Measurements from ENCODE around the gene ARNT2.

The ARNT2 gene

GRCh38 chr15:80568876-80569605 is 164.9 kb downstream of the ARNT2 start:
- no peaks in the 10 kb centered on the region for H3K36me3 ChIP-seq (ENCODE audit: control insufficient read depth, insufficient read depth, low read length)
- no peaks in the 10 kb centered on the region for H3K9me3 ChIP-seq (ENCODE audit: control insufficient read depth, low read length)
- no peak overlapping the region for H3K4me3 ChIP-seq (ENCODE audit: low read length)
- no peaks in the 10 kb centered on the region for H3K4me1 ChIP-seq (ENCODE audit: control insufficient read depth, insufficient read depth, low read length)
- no peak overlapping the region for H3K9ac ChIP-seq (ENCODE audit: low read length)
- no peaks in the 10 kb centered on the region for H3K27me3 ChIP-seq (ENCODE audit: control insufficient read depth, insufficient read depth, low read length)

DNA sequence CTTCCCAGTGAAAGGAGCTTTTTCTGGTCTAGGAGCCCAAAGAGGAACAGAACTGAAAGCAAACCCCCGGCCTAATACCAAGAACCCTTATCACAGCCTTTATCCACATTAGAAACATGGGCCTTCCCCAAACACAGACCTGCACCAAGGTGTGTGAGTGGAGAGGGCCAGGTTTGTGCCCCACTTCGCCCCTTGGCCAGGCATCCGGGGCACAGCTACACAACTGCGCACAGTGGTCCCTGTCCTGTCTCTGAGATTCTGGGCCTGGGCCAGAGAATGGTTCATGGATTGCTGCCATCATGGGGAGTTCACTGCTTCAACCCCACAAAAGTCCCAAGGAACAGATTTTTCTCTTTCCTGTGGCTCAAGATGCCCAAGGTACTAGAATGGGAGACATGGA is 165.5 kb downstream of the ARNT2 start:
- Histone ChIP-seq H3K27me3 (ENCODE audit: control insufficient read depth, insufficient read depth, low read length) (no peaks in the 10 kb centered on the region), H3K9ac (ENCODE audit: low read length) (no peak overlapping the region)

GRCh38 chr15:80570553-80570952 is 166.4 kb downstream of the ARNT2 start:
- H3K9ac ChIP-seq (ENCODE audit: low read length) = no peak overlapping the region
- H3K36me3 ChIP-seq (ENCODE audit: control insufficient read depth, insufficient read depth, low read length) = no peaks in the 10 kb centered on the region
- no peak overlapping the region for H3K4me3 ChIP-seq (ENCODE audit: low read length)
- no peaks in the 10 kb centered on the region for H3K27me3 ChIP-seq (ENCODE audit: control insufficient read depth, insufficient read depth, low read length)
- H3K9me3 ChIP-seq (ENCODE audit: control insufficient read depth, low read length) = no peaks in the 10 kb centered on the region
- no peaks in the 10 kb centered on the region for H3K4me1 ChIP-seq (ENCODE audit: control insufficient read depth, insufficient read depth, low read length)

More for the DNA sequence above, 165.5 kb downstream of the ARNT2 start:
- H3K4me1 ChIP-seq (ENCODE audit: control insufficient read depth, insufficient read depth, low read length) = no peaks in the 10 kb centered on the region
- no peaks in the 10 kb centered on the region for H3K36me3 ChIP-seq (ENCODE audit: control insufficient read depth, insufficient read depth, low read length)
- no peaks in the 10 kb centered on the region for H3K9me3 ChIP-seq (ENCODE audit: control insufficient read depth, low read length)
- H3K4me3 ChIP-seq (ENCODE audit: low read length) = no peak overlapping the region

DNA sequence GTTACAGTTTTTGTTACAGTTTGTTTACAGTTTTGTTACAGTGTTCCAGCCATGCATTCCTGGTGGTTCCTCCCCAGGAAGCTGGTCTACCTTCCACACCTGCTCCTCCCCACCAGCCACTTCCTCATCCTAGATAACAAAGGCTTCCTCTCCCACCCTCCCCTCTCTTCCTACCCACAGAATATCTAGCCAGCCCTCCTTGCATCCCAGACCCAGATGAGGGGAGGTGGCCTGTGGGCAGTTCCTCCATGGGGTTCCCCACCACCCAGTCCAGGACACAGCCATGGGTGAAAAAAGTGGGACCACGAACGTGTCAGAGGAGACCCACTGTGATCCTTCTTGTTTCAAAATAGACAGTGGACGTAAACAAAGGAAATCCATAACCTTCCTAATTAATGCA is 168.2 kb downstream of the ARNT2 start:
- no peaks in the 10 kb centered on the region for H3K36me3 ChIP-seq (ENCODE audit: control insufficient read depth, insufficient read depth, low read length)
- H3K4me1 ChIP-seq (ENCODE audit: control insufficient read depth, insufficient read depth, low read length) = no peaks in the 10 kb centered on the region
- H3K27me3 ChIP-seq (ENCODE audit: control insufficient read depth, insufficient read depth, low read length) = no peaks in the 10 kb centered on the region
- no peaks in the 10 kb centered on the region for H3K9me3 ChIP-seq (ENCODE audit: control insufficient read depth, low read length)
- no peak overlapping the region for H3K9ac ChIP-seq (ENCODE audit: low read length)
- no peak overlapping the region for H3K4me3 ChIP-seq (ENCODE audit: low read length)

DNA sequence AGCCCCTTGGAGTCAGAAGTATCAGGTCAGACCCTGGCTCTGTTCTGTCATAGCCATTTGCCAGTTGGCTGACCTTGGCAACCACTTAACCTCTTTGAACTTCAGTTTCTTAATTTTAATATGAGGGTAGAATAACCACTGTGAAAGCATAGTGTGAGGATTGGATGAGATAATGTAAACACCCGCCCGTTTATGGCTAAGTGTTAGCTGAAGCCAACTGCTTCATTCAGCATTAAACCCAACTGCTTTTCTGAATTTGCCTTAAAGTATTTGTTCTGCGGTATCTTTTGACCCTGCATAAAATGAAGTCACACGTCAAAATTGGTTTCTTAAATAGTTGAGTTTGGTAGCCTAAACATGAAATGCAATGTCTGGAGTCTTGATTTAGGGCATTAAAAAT is 169.4 kb downstream of the ARNT2 start:
- Histone ChIP-seq H3K4me3 (ENCODE audit: low read length) (no peak overlapping the region), H3K36me3 (ENCODE audit: control insufficient read depth, insufficient read depth, low read length) (no peaks in the 10 kb centered on the region), H3K27me3 (ENCODE audit: control insufficient read depth, insufficient read depth, low read length) (no peaks in the 10 kb centered on the region), H3K4me1 (ENCODE audit: control insufficient read depth, insufficient read depth, low read length) (no peaks in the 10 kb centered on the region), H3K9ac (ENCODE audit: low read length) (no peak overlapping the region), H3K9me3 (ENCODE audit: control insufficient read depth, low read length) (no peaks in the 10 kb centered on the region)

DNA sequence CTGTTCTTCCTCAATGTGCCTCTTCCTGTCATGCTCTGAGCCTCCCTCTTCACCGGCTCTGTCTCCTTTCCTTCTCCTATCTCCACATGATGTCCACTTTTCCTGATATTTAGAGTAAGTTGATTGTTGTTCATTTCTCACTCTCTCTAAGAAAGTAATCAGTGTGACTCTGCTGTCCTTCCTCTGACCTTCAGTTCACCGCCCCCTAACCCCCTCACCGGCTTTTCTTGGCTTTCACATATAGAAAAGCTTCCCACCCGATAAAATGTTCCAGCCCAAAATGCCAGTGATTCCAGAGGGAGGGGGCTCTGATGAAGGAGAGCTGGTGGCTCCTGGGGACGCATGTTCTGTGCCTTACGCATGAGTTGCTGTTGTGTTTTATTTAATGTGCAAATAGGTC is 170.4 kb downstream of the ARNT2 start:
- Histone ChIP-seq H3K4me1 (ENCODE audit: control insufficient read depth, insufficient read depth, low read length) (no peaks in the 10 kb centered on the region), H3K36me3 (ENCODE audit: control insufficient read depth, insufficient read depth, low read length) (no peaks in the 10 kb centered on the region), H3K27me3 (ENCODE audit: control insufficient read depth, insufficient read depth, low read length) (no peaks in the 10 kb centered on the region), H3K9me3 (ENCODE audit: control insufficient read depth, low read length) (no peaks in the 10 kb centered on the region), H3K9ac (ENCODE audit: low read length) (no peak overlapping the region), H3K4me3 (ENCODE audit: low read length) (no peak overlapping the region)

GRCh38 chr15:80576519-80577090 is 172.4 kb downstream of the ARNT2 start:
- H3K36me3 ChIP-seq (ENCODE audit: control insufficient read depth, insufficient read depth, low read length) = no peaks in the 10 kb centered on the region

DNA sequence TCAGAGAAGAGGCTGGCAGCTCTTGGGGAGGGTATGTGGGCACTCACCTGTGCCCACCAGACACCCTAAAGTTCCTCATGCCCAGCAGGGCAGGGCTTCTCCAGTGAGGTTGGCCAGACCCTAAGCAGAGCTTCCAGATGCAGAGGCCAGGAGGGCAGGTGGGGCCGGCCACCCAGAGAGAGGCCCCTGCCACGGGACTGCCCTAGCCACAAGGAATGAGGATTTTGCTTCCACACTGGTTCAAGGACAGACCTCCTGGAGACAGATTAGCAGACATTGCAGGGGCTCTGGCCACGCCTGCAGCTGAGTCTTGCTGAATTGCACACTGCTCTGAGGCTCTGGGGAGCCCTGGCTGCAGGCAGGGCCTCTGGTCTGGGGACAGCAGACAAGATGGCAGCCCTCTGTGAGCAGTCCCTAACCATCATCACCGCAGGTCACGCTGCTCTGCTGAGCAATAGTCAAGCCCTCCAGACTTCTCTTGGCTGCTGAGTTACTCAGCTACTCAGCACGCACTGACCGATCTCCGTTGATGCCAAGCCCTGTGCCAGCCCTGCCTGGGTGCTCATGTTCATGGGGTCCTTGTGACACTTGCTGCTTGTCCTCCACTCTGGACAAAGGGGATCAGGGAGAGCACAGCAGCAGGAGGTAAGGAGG is 173.5 kb downstream of the ARNT2 start:
- no peak overlapping the region for H3K9ac ChIP-seq (ENCODE audit: low read length)
- H3K36me3 ChIP-seq (ENCODE audit: control insufficient read depth, insufficient read depth, low read length) = no peaks in the 10 kb centered on the region

More at GRCh38 chr15:80576519-80577090, 172.4 kb downstream of the ARNT2 start:
- no peaks in the 10 kb centered on the region for H3K27me3 ChIP-seq (ENCODE audit: control insufficient read depth, insufficient read depth, low read length)
- no peak overlapping the region for H3K9ac ChIP-seq (ENCODE audit: low read length)
- H3K9me3 ChIP-seq (ENCODE audit: control insufficient read depth, low read length) = no peaks in the 10 kb centered on the region
- no peak overlapping the region for H3K4me3 ChIP-seq (ENCODE audit: low read length)
- no peaks in the 10 kb centered on the region for H3K4me1 ChIP-seq (ENCODE audit: control insufficient read depth, insufficient read depth, low read length)

DNA sequence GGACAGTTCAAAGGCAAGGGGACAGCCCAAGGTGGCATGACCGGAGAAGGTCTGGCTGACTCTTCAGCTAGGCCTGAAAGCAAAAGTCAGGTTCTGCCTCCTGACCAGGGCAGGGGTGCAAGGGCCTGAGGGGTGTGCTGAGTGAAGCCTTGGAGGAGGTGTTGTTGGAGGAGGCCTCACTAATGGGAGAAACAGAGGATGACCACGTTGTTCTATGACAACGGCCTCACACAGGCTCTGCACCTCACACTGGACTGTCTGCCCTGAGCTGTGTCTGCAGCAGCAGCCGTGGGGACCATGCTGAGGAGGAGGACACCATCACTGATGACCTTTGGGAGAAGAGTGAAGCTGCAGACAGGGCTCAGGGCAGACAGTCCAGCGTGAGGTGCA is 174.0 kb downstream of the ARNT2 start:
- no peaks in the 10 kb centered on the region for H3K27me3 ChIP-seq (ENCODE audit: control insufficient read depth, insufficient read depth, low read length)
- no peaks in the 10 kb centered on the region for H3K36me3 ChIP-seq (ENCODE audit: control insufficient read depth, insufficient read depth, low read length)
- no peaks in the 10 kb centered on the region for H3K4me1 ChIP-seq (ENCODE audit: control insufficient read depth, insufficient read depth, low read length)
- H3K9me3 ChIP-seq (ENCODE audit: control insufficient read depth, low read length) = no peaks in the 10 kb centered on the region
- H3K9ac ChIP-seq (ENCODE audit: low read length) = no peak overlapping the region
- no peak overlapping the region for H3K4me3 ChIP-seq (ENCODE audit: low read length)

More for the DNA sequence above, 173.5 kb downstream of the ARNT2 start:
- no peak overlapping the region for H3K4me3 ChIP-seq (ENCODE audit: low read length)
- no peaks in the 10 kb centered on the region for H3K4me1 ChIP-seq (ENCODE audit: control insufficient read depth, insufficient read depth, low read length)
- no peaks in the 10 kb centered on the region for H3K9me3 ChIP-seq (ENCODE audit: control insufficient read depth, low read length)
- H3K27me3 ChIP-seq (ENCODE audit: control insufficient read depth, insufficient read depth, low read length) = no peaks in the 10 kb centered on the region

DNA sequence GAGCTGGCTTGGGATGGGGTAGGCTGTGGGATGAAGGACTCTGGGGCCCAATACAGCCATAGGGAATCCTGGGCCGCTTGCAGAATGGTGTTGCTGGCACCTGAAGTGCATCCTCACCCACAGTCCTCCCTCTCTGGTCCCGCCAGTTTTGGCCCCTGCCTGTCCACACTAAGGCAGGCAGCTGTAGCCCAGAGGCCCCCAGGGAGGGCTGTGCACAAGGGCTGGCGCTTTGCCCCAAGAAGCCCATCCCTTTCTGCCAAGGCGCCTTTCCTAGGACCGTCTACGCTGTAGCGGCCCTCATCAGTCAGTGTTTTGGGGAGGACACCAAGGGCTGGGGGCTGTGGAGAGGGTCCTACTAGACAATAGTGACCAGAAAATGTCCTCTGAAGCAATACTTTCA is 174.7 kb downstream of the ARNT2 start:
- no peaks in the 10 kb centered on the region for H3K9me3 ChIP-seq (ENCODE audit: control insufficient read depth, low read length)

GRCh38 chr15:80579611-80580010 is 175.4 kb downstream of the ARNT2 start:
- no peaks in the 10 kb centered on the region for H3K27me3 ChIP-seq (ENCODE audit: control insufficient read depth, insufficient read depth, low read length)
- H3K9me3 ChIP-seq (ENCODE audit: control insufficient read depth, low read length) = no peaks in the 10 kb centered on the region
- no peak overlapping the region for H3K9ac ChIP-seq (ENCODE audit: low read length)
- H3K4me1 ChIP-seq (ENCODE audit: control insufficient read depth, insufficient read depth, low read length) = peaks cover 10% of the 10 kb centered on the region
- no peak overlapping the region for H3K4me3 ChIP-seq (ENCODE audit: low read length)
- H3K36me3 ChIP-seq (ENCODE audit: control insufficient read depth, insufficient read depth, low read length) = no peaks in the 10 kb centered on the region

More for the DNA sequence above, 174.7 kb downstream of the ARNT2 start:
- Histone ChIP-seq H3K4me1 (ENCODE audit: control insufficient read depth, insufficient read depth, low read length) (peaks cover 3% of the 10 kb centered on the region), H3K36me3 (ENCODE audit: control insufficient read depth, insufficient read depth, low read length) (no peaks in the 10 kb centered on the region), H3K9ac (ENCODE audit: low read length) (no peak overlapping the region), H3K4me3 (ENCODE audit: low read length) (no peak overlapping the region), H3K27me3 (ENCODE audit: control insufficient read depth, insufficient read depth, low read length) (no peaks in the 10 kb centered on the region)

GRCh38 chr15:80580106-80580505 is 175.9 kb downstream of the ARNT2 start:
- Histone ChIP-seq H3K4me3 (ENCODE audit: low read length) (no peak overlapping the region), H3K4me1 (ENCODE audit: control insufficient read depth, insufficient read depth, low read length) (peaks cover 15% of the 10 kb centered on the region), H3K9me3 (ENCODE audit: control insufficient read depth, low read length) (no peaks in the 10 kb centered on the region), H3K9ac (ENCODE audit: low read length) (no peak overlapping the region), H3K36me3 (ENCODE audit: control insufficient read depth, insufficient read depth, low read length) (no peaks in the 10 kb centered on the region), H3K27me3 (ENCODE audit: control insufficient read depth, insufficient read depth, low read length) (no peaks in the 10 kb centered on the region)
